PC-9 (cell line): ENCODE results near the gene SNAPC4. TPM values are rescaled to one million over a fixed set of nuclear protein-coding genes. Genes with fewer than 3 reads are reported as not detected.
"Not testable (repeated sequence)": the region's sequence is repeated elsewhere in the genome, so short reads cannot be mapped to it uniquely, and the experiment has no call there.

Experiments used
- BruUV-seq: library from RNA; stranded (reverse); fragments of 400-500 nt; replicated peaks from 2 replicates; lab custom pipeline; 2021; lab: Mats Ljungman, UMichigan
- CTCF ChIA-PET: fragments of 300-600 bp; sonication (Branson Sonifier 250); formaldehyde crosslinking; loops from one replicate; lab custom pipeline; 2022; ENCODE audit warnings: antibody characterized with exemption; lab: Charles Lee
- POLR2A ChIA-PET: fragments of 300-600 bp; sonication (Branson Sonifier 250); formaldehyde crosslinking; loops from one replicate; lab custom pipeline; 2022; ENCODE audit warnings: antibody characterized with exemption; ENCODE audit not compliant: unreplicated experiment; lab: Charles Lee
- DNase-seq, 2 experiments: peaks; one replicate each; pipeline versions ENCODE4 v3.0.0 to v3.0.0-alpha.2; 2015 to 2022; ENCODE audit warnings: mixed read lengths in 1 of 2
- H2AFZ ChIP-seq: fragments of 200-600 bp; sonication (generic); 2 replicates; pipeline ENCODE4 v1.8.1; 2017; ENCODE audit warnings: antibody characterized with exemption
- H3F3A ChIP-seq: fragments of 200-600 bp; sonication (generic); 2 replicates; pipeline ENCODE4 v1.8.1; 2017; ENCODE audit warnings: antibody characterized with exemption, mild to moderate bottlenecking, low read depth; ENCODE audit not compliant: insufficient read depth
- H3K27ac ChIP-seq: fragments of 200-600 bp; sonication (generic); 2 replicates; pipeline ENCODE4 v1.6.1; 2016; ENCODE audit warnings: mixed run types
- H3K27me3 ChIP-seq: fragments of 200-600 bp; sonication (generic); 2 replicates; pipeline ENCODE4 v1.6.1; 2016; ENCODE audit warnings: low read depth, mixed run types; ENCODE audit not compliant: insufficient read depth
- H3K36me3 ChIP-seq: fragments of 200-600 bp; sonication (generic); 2 replicates; pipeline ENCODE4 v1.6.1; 2016; ENCODE audit warnings: low read depth, mixed run types
- H3K4me1 ChIP-seq: fragments of 200-600 bp; sonication (generic); replicated peaks from 2 replicates; pipeline ENCODE4 v1.6.1; 2016; ENCODE audit warnings: mixed run types; ENCODE audit not compliant: insufficient read depth
- H3K4me2 ChIP-seq: fragments of 200-600 bp; sonication (generic); 2 replicates; pipeline ENCODE4 v1.6.1; 2017; ENCODE audit warnings: mixed run types
- H3K4me3 ChIP-seq: fragments of 200-600 bp; sonication (generic); 2 replicates; pipeline ENCODE4 v1.6.1; 2016; ENCODE audit warnings: mixed run types
- H3K79me2 ChIP-seq: fragments of 200-600 bp; sonication (generic); 2 replicates; pipeline ENCODE4 v1.6.1; 2017; ENCODE audit warnings: low read depth, mixed run types
- H3K9me2 ChIP-seq: fragments of 200-600 bp; sonication (generic); 2 replicates; pipeline ENCODE4 v1.8.1; 2017; ENCODE audit warnings: mild to moderate bottlenecking; ENCODE audit not compliant: insufficient read depth
- H3K9me3 ChIP-seq: fragments of 200-600 bp; sonication (generic); 2 replicates; pipeline ENCODE4 v1.8.1; 2016; ENCODE audit warnings: low read depth; ENCODE audit not compliant: insufficient read depth
- H4K20me1 ChIP-seq: fragments of 200-600 bp; sonication (generic); 2 replicates; pipeline ENCODE4 v1.8.1; 2017; ENCODE audit not compliant: insufficient read depth
- CTCF ChIP-seq: fragments of 200-600 bp; sonication (generic); conservative IDR thresholded peaks from 2 replicates; pipeline ENCODE4 v1.6.1; 2017; ENCODE audit warnings: mixed run types, antibody characterized with exemption, mild to moderate bottlenecking, moderate library complexity
- EZH2 ChIP-seq: fragments of 200-600 bp; sonication (generic); IDR thresholded peaks from 2 replicates; pipeline ENCODE4 v1.8.0; 2017; ENCODE audit warnings: antibody characterized with exemption, low read depth
- intact Hi-C: fragments of 100-400 bp; cut with micrococcal nuclease; formaldehyde crosslinking; loops from one replicate; pipeline ENCODE4 v1.10.0; 2022; ENCODE audit not compliant: unreplicated experiment
- total RNA-seq: library from RNA; stranded (reverse); gene quantifications from 2 replicates; pipeline ENCODE4 v1.2.3, GENCODE V29; 2021

Gene SNAPC4
- total RNA-seq, 1 experiment from 2014 or later: 14.4 TPM

- intact Hi-C loops: no loop called here
- TF ChIP-seq CTCF: no peak
- TF ChIP-seq EZH2: no peak
- Histone ChIP-seq H3K36me3 (no peaks in the 10 kb centered on the region), H3K4me2 (no peak overlapping the region), H3K9me2 (no peaks in the 10 kb centered on the region), H3K4me1 (no peaks in the 10 kb centered on the region; the same call in 1 of the 2 replicates), H3K27me3 (no peaks in the 10 kb centered on the region), H4K20me1 (no peaks in the 10 kb centered on the region), H3K9me3 (no peaks in the 10 kb centered on the region), H3K4me3 (no peak overlapping the region), H3K79me2 (no peaks in the 10 kb centered on the region), H2AFZ (no peak overlapping the region), H3K27ac (no peak overlapping the region), H3F3A (peaks cover 12% of the 10 kb centered on the region; the same call in 1 of the 2 replicates)
- no peak for DNase-seq
- no TSS peak for BruUV-seq
- POLR2A ChIA-PET: no interaction called here
- CTCF ChIA-PET: no interaction called here
These were observed 46.9 kb downstream of the SNAPC4 start for GRCh38 chr9:136353088-136353487.

- POLR2A ChIA-PET: no interaction called here
These were observed 47.3 kb downstream of the SNAPC4 start for GRCh38 chr9:136352682-136353081.

GRCh38 chr9:136351868-136352267 lies 48.1 kb downstream of the SNAPC4 start:
- CTCF ChIA-PET, H3K9me3 ChIP-seq, H3K79me2 ChIP-seq, BruUV-seq, H2AFZ ChIP-seq, H3K27ac ChIP-seq, H3K4me1 ChIP-seq, H3K27me3 ChIP-seq, H3K36me3 ChIP-seq, H3K4me2 ChIP-seq, H4K20me1 ChIP-seq, DNase-seq, H3K9me2 ChIP-seq, H3K4me3 ChIP-seq, intact Hi-C loops: not testable (repeated sequence)
- POLR2A ChIA-PET: interaction anchor here (0.5 kb wide), 1 partner anchor 272 kb away, joined by 3 read pairs; no protein-coding TSS in a partner anchor
- peaks cover 12% of the 10 kb centered on the region; the same call in 1 of the 2 replicates for H3F3A ChIP-seq

More at GRCh38 chr9:136352682-136353081, 47.3 kb downstream of the SNAPC4 start:
- H3K4me1 ChIP-seq: no peaks in the 10 kb centered on the region; the same call in 1 of the 2 replicates
- peaks cover 12% of the 10 kb centered on the region; the same call in 1 of the 2 replicates for H3F3A ChIP-seq
- CTCF ChIA-PET: no interaction called here
- TF ChIP-seq EZH2: no peak
- TF ChIP-seq CTCF: no peak
- H3K4me2 ChIP-seq: no peak overlapping the region
- no peaks in the 10 kb centered on the region for H3K79me2 ChIP-seq
- no peaks in the 10 kb centered on the region for H4K20me1 ChIP-seq
- DNase-seq: no peak
- H3K4me3 ChIP-seq: no peak overlapping the region
- intact Hi-C loops: no loop called here
- H3K27ac ChIP-seq: no peak overlapping the region
- no peaks in the 10 kb centered on the region for H3K9me3 ChIP-seq
- H2AFZ ChIP-seq: no peak overlapping the region
- BruUV-seq: no TSS peak
- H3K9me2 ChIP-seq: no peaks in the 10 kb centered on the region
- H3K36me3 ChIP-seq: no peaks in the 10 kb centered on the region
- no peaks in the 10 kb centered on the region for H3K27me3 ChIP-seq
